HepG2 (cell line): ENCODE measurements around the gene DGCR6L. TPM values are rescaled to one million over a fixed set of nuclear protein-coding genes. Genes with fewer than 3 reads are reported as not detected.

Experiments used
- ATAC-seq: fragments of 200-7000 bp; cut with Tn5 transposase; 3 replicates; pipeline ENCODE4 v1.9.1; 2020; ENCODE audit warnings: mild to moderate bottlenecking, moderate library complexity
- BruUV-seq: library from RNA; stranded (reverse); fragments of 400-500 nt; replicated peaks from 2 replicates; lab custom pipeline; 2021; lab: Mats Ljungman, UMichigan
- CTCF ChIA-PET: fragments of 300-600 bp; formaldehyde crosslinking; extraction: SDS; loops from one replicate; lab custom pipeline; 2021; ENCODE audit warnings: low total read pairs, inconsistent platforms, low intra/inter-chr PET ratio; lab: Yijun Ruan, JAX
- POLR2A ChIA-PET: fragments of 350-600 bp; sonication (Branson Sonifier 250); formaldehyde crosslinking; loops from one replicate; lab custom pipeline; 2020; ENCODE audit warnings: antibody characterized with exemption, inconsistent platforms; lab: Yijun Ruan, JAX
- DNase-seq: peaks from one replicate; pipeline ENCODE4 v3.0.0-alpha.2; 2015; ENCODE audit warnings: low spot score
- FAIRE-seq: peaks from 3 replicates; lab custom pipeline; 2011; peaks lifted over from hg19 to GRCh38; lab: Jason Lieb, UNC
- H2AFZ ChIP-seq: one replicate; pipeline ENCODE4 v1.6.1; 2011; ENCODE audit warnings: low read length, inconsistent platforms
- H3K27ac ChIP-seq: fragments of 300-600 bp; 3 replicates; pipeline ENCODE4 v1.8.0; 2011; ENCODE audit warnings: mixed run types, mild to moderate bottlenecking, mixed read lengths, low read length, inconsistent platforms; ENCODE audit not compliant: insufficient read depth; ENCODE audit errors: extremely low read length
- H3K27me3 ChIP-seq, 2 experiments: fragments of 200-600 bp in 1 of 2; 2 replicates in 1 of 2; 3 replicates in 1 of 2; pipeline versions ENCODE4 v1.6.0 to v1.8.0; 2011; ENCODE audit warnings: low read length in 2 of 2, mild to moderate bottlenecking in 2 of 2, moderate library complexity in 2 of 2, inconsistent platforms in 1 of 2; ENCODE audit not compliant: insufficient read depth in 2 of 2, control insufficient read depth in 1 of 2
- H3K36me3 ChIP-seq, 2 experiments: fragments of 200-600 bp in 1 of 2; replicated peaks in 1 of 2; 2 replicates in 1 of 2; 3 replicates in 1 of 2; pipeline versions ENCODE4 v1.5.1 to v1.8.0; 2011; ENCODE audit warnings: low read length in 2 of 2, inconsistent platforms in 1 of 2; ENCODE audit not compliant: insufficient read depth in 2 of 2, control insufficient read depth in 1 of 2
- H3K4me1 ChIP-seq: 2 replicates; pipeline ENCODE4 v1.5.1; 2012; ENCODE audit warnings: low read length, inconsistent platforms; ENCODE audit not compliant: insufficient read depth
- H3K4me2 ChIP-seq: 2 replicates; pipeline ENCODE4 v1.6.0; 2011; ENCODE audit warnings: low read depth, low read length, inconsistent platforms
- H3K4me3 ChIP-seq, 3 experiments: fragments of 200-600 bp in 1 of 3; sonication (generic), shearing (Covaris generic) in 1 of 3; replicated peaks in 1 of 3; 2 replicates each; pipeline ENCODE4 v1.5.1; 2011 to 2016; ENCODE audit warnings: low read length in 3 of 3, inconsistent platforms in 2 of 3, low read depth in 2 of 3, mild to moderate bottlenecking in 2 of 3, control low read depth in 1 of 3, mixed read lengths in 1 of 3; ENCODE audit not compliant: insufficient read depth in 1 of 3
- H3K79me2 ChIP-seq: one replicate; pipeline ENCODE4 v1.6.1; 2011; ENCODE audit warnings: low read length, inconsistent platforms; ENCODE audit not compliant: insufficient read depth
- H3K9ac ChIP-seq: 2 replicates; pipeline ENCODE4 v1.6.0; 2011; ENCODE audit warnings: mild to moderate bottlenecking, low read depth, low read length, inconsistent platforms; ENCODE audit not compliant: insufficient read depth
- H3K9me3 ChIP-seq: 2 replicates; pipeline ENCODE4 v1.5.1; 2012; ENCODE audit warnings: mild to moderate bottlenecking, low read length
- H4K20me1 ChIP-seq: 2 replicates; pipeline ENCODE4 v1.6.0; 2011; ENCODE audit warnings: inconsistent platforms, mild to moderate bottlenecking, low read length, moderate library complexity; ENCODE audit not compliant: insufficient read depth
- AKNA ChIP-seq: sonication (generic); formaldehyde crosslinking; IDR thresholded peaks from 2 replicates; pipeline ENCODE4 v1.4.0; 2020; ENCODE audit warnings: missing genetic modification reagents, borderline replicate concordance
- GPN1 ChIP-seq: sonication (generic); formaldehyde crosslinking; IDR thresholded peaks from 2 replicates; pipeline ENCODE4 v1.5.1; 2020; ENCODE audit warnings: missing genetic modification reagents, borderline replicate concordance
- KAT2B ChIP-seq: fragments of 150-350 bp; IDR thresholded peaks from 2 replicates; pipeline ENCODE4 v1.6.1; 2014; ENCODE audit warnings: low read depth, low read length, borderline replicate concordance
- KLF16 ChIP-seq, 2 experiments: sonication (generic) in 1 of 2; formaldehyde crosslinking in 1 of 2; IDR thresholded peaks; 2 replicates each; pipeline versions ENCODE4 v1.6.1 to v1.8.0; 2016 to 2023; ENCODE audit warnings: missing genetic modification reagents in 2 of 2, missing compliant biosample characterization in 1 of 2
- ONECUT2 ChIP-seq: sonication (generic); formaldehyde crosslinking; IDR thresholded peaks from 2 replicates; pipeline ENCODE4 v1.4.0; 2020; ENCODE audit warnings: missing genetic modification reagents
- PHB2 ChIP-seq: fragments of 450-650 bp; IDR thresholded peaks from 2 replicates; pipeline ENCODE4 v1.6.1; 2018; ENCODE audit not compliant: partially characterized antibody
- PRMT3 ChIP-seq: sonication (generic); formaldehyde crosslinking; IDR thresholded peaks from 2 replicates; pipeline ENCODE4 v1.8.1; 2022; ENCODE audit warnings: low read depth, mild to moderate bottlenecking, moderate library complexity, missing genetic modification reagents, borderline replicate concordance
- RELA ChIP-seq: sonication (generic); formaldehyde crosslinking; IDR thresholded peaks from 2 replicates; pipeline ENCODE4 v1.4.0; 2020; ENCODE audit warnings: missing genetic modification reagents
- ZMAT3 ChIP-seq: sonication (generic); formaldehyde crosslinking; conservative IDR thresholded peaks from 2 replicates; pipeline ENCODE4 v1.7.0; 2021; ENCODE audit warnings: missing genetic modification reagents
- ZNF776 ChIP-seq: sonication (generic); formaldehyde crosslinking; IDR thresholded peaks from 2 replicates; pipeline ENCODE4 v1.4.0; 2020; ENCODE audit warnings: mild to moderate bottlenecking, missing genetic modification reagents
- WGBS: methylation state at CpG from one replicate; pipeline ENCODE4 v1.1.6; 2017; ENCODE audit warnings: low lambda C conversion rate; 5-methylcytosine and 5-hydroxymethylcytosine counted together
- in situ Hi-C: cut with HindIII; loops from 2 replicates; pipeline ENCODE4 v1.10.0; 2017; ENCODE audit warnings: low pct_unique_long_range_greater_than_20kb; ENCODE audit not compliant: extremely low pct_ligation_motif_present
- intact Hi-C: fragments of 100-400 bp; cut with micrococcal nuclease; formaldehyde crosslinking; loops from one replicate; pipeline ENCODE4 v1.10.0; 2022; ENCODE audit not compliant: unreplicated experiment
- polyA plus RNA-seq, 8 experiments: library from polyadenylated mRNA; depleted of rRNA in 3 of 8; stranded (reverse) in 7 of 8; unstranded in 1 of 8; fragments of >200 nt; fragmentation: Illumina TruSeq in 4 of 8; extraction: Trizol in 4 of 8; gene quantifications; 2 replicates each; pipeline versions ENCODE4 v1.2.1 to v1.2.3, GENCODE V29; 2011 to 2016; ENCODE audit warnings: low read depth in 4 of 8, missing spikeins in 1 of 8, mixed read lengths in 1 of 8; ENCODE audit not compliant: insufficient read depth in 1 of 8
- total RNA-seq, 5 experiments: library from RNA; depleted of rRNA; stranded (reverse); fragments of >200 nt; fragmentation: Illumina TruSeq; extraction: Trizol; gene quantifications; 2 replicates each; pipeline ENCODE4 v1.2.3, GENCODE V29; 2016; ENCODE audit warnings: low read depth in 1 of 5
- TF ChIP-seq, protein P1 (sequence below): sonication (generic); formaldehyde crosslinking; IDR thresholded peaks from 2 replicates; pipeline ENCODE4 v1.4.0; 2020; ENCODE audit warnings: low read depth, missing genetic modification reagents
- TF ChIP-seq, protein P2 (sequence below): sonication (generic); formaldehyde crosslinking; IDR thresholded peaks from 2 replicates; pipeline ENCODE4 v1.9.0; 2021; ENCODE audit warnings: missing genetic modification reagents, borderline replicate concordance

The DGCR6L gene
- total and polyA plus RNA-seq, 2 of the 13 experiments (the other 11 are each of a cell fraction or from before 2014, with no cell fraction given): 17.5 to 35.3 TPM

DNA sequence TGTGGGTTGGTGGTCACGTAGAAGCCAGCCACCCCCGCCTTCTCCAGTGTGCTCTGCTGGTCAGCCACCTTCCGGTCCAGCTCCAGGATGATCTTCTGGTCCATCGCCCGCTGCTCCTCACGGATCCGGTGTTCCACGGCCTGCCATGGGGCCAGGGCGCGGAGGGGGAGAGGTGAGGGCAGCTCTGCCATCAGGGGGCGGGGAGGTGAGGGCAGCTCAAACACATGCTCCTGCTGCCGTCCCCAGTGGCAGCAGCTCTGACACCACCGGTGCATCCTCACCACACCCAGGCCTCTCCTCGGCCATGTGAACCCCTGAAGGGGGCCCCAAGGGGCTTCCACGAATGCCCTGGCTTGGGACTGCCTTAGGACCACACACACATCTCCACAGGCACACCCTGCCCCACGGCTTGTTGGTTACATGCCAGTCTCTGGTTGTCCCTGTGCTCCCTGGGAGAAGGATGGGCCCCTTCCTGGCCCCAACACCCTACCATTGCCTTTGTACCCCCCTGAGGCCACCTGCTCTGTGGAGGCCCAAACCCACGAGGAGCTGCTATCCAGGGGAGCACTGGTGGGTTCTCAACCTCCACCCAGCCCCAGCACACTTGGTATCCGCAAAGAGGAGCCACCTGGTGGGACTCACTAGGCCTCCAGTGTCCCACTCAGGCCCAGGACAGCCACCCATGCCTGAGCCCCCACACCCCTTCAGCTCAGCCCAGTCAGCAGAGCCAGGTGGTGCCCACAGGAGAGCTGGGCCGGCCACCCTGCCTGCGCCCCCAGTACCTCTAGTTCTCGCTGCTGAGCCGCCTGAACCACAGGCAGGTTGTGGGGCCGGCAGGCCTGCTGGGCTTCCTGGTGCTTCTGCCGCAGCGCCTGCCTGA, 4.3 kb downstream of the DGCR6L start:
- H3K4me3 ChIP-seq: no peak overlapping the region
- BruUV-seq: no TSS peak
- intact Hi-C loops: no loop called here
- TF ChIP-seq RELA (CRISPR knock-in tag): no peak
- TF ChIP-seq ONECUT2 (CRISPR knock-in tag): no peak
- no peak for TF ChIP-seq ZMAT3 (CRISPR knock-in tag)
- TF ChIP-seq KLF16 (CRISPR knock-in tag; IDR thresholded peaks at IDR 0.05): no peak
- TF ChIP-seq ZNF776 (CRISPR knock-in tag): no peak
- TF ChIP-seq PHB2: no peak
- TF ChIP-seq GPN1: no peak
- TF ChIP-seq KAT2B: no peak
- TF ChIP-seq, protein P1, sequence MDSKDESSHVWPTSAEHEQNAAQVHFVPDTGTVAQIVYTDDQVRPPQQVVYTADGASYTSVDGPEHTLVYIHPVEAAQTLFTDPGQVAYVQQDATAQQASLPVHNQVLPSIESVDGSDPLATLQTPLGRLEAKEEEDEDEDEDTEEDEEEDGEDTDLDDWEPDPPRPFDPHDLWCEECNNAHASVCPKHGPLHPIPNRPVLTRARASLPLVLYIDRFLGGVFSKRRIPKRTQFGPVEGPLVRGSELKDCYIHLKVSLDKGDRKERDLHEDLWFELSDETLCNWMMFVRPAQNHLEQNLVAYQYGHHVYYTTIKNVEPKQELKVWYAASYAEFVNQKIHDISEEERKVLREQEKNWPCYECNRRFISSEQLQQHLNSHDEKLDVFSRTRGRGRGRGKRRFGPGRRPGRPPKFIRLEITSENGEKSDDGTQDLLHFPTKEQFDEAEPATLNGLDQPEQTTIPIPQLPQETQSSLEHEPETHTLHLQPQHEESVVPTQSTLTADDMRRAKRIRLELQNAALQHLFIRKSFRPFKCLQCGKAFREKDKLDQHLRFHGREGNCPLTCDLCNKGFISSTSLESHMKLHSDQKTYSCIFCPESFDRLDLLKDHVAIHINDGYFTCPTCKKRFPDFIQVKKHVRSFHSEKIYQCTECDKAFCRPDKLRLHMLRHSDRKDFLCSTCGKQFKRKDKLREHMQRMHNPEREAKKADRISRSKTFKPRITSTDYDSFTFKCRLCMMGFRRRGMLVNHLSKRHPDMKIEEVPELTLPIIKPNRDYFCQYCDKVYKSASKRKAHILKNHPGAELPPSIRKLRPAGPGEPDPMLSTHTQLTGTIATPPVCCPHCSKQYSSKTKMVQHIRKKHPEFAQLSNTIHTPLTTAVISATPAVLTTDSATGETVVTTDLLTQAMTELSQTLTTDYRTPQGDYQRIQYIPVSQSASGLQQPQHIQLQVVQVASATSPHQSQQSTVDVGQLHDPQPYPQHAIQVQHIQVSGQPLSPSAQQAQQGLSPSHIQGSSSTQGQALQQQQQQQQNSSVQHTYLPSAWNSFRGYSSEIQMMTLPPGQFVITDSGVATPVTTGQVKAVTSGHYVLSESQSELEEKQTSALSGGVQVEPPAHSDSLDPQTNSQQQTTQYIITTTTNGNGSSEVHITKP: no peak
- TF ChIP-seq PRMT3 (CRISPR knock-in tag): no peak
- TF ChIP-seq AKNA (CRISPR knock-in tag): no peak
- TF ChIP-seq, protein P2, sequence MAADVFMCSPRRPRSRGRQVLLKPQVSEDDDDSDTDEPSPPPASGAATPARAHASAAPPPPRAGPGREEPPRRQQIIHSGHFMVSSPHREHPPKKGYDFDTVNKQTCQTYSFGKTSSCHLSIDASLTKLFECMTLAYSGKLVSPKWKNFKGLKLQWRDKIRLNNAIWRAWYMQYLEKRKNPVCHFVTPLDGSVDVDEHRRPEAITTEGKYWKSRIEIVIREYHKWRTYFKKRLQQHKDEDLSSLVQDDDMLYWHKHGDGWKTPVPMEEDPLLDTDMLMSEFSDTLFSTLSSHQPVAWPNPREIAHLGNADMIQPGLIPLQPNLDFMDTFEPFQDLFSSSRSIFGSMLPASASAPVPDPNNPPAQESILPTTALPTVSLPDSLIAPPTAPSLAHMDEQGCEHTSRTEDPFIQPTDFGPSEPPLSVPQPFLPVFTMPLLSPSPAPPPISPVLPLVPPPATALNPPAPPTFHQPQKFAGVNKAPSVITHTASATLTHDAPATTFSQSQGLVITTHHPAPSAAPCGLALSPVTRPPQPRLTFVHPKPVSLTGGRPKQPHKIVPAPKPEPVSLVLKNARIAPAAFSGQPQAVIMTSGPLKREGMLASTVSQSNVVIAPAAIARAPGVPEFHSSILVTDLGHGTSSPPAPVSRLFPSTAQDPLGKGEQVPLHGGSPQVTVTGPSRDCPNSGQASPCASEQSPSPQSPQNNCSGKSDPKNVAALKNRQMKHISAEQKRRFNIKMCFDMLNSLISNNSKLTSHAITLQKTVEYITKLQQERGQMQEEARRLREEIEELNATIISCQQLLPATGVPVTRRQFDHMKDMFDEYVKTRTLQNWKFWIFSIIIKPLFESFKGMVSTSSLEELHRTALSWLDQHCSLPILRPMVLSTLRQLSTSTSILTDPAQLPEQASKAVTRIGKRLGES (CRISPR knock-in tag): no peak

More for the DNA sequence above, 4.3 kb downstream of the DGCR6L start:
- no peaks in the 10 kb centered on the region; a peak in 1 of 5 replicates for H3K27me3 ChIP-seq
- no peak for FAIRE-seq
- no peak overlapping the region for H3K9ac ChIP-seq
- WGBS: 67% methylated on average over 6 of the region's 25 CpGs
- H4K20me1 ChIP-seq: no peaks in the 10 kb centered on the region
- no peak for ATAC-seq
- H3K4me2 ChIP-seq: no peak overlapping the region
- in situ Hi-C loops: no loop called here
- CTCF ChIA-PET: no interaction called here
- no peak overlapping the region for H3K27ac ChIP-seq
- DNase-seq: no peak
- H2AFZ ChIP-seq: no peak overlapping the region
- H3K36me3 ChIP-seq: no peaks in the 10 kb centered on the region
- POLR2A ChIA-PET: no interaction called here
- no peaks in the 10 kb centered on the region for H3K9me3 ChIP-seq
- H3K79me2 ChIP-seq: no peaks in the 10 kb centered on the region
- H3K4me1 ChIP-seq: peaks cover 31% of the 10 kb centered on the region
